CD4-positive, alpha-beta T cell treated with Interleukin-10 for 1 hour (primary cell): ENCODE data around the gene GCN1.

Experiments used
- DNase-seq: peaks from one replicate; pipeline ENCODE4 v3.0.0-alpha.2; 2020

Gene GCN1

GRCh38 chr12:120136093-120136770 is 58.3 kb downstream of the GCN1 start:
- DNase-seq: no peak

GRCh38 chr12:120134307-120134980 is 60.1 kb downstream of the GCN1 start:
- no peak for DNase-seq

DNA sequence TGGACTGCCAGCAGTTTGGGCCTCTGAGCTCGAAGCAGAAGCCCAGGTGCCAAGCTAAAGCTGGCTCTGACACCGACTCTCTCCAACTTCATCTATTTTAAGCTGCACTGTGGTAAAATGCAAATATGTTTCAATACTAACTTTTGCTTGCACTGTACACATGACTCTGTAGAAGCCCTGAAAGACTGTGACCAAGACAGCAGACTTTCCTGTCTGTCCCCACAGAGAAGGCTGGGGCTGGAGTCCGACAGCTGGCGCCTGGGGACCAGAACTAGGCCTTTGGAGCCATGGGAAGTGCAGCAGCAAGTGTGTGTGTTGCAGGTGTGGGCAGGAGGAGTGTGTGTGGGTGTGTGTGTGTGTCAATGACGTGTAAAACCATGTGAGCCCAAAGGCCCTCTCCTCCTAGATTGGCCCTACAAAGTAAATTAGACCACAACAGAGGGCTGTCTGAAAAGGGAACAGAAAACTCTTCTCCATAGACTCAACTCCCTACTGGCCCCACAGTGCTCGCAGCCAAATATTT is 61.6 kb downstream of the GCN1 start:
- no peak for DNase-seq

DNA sequence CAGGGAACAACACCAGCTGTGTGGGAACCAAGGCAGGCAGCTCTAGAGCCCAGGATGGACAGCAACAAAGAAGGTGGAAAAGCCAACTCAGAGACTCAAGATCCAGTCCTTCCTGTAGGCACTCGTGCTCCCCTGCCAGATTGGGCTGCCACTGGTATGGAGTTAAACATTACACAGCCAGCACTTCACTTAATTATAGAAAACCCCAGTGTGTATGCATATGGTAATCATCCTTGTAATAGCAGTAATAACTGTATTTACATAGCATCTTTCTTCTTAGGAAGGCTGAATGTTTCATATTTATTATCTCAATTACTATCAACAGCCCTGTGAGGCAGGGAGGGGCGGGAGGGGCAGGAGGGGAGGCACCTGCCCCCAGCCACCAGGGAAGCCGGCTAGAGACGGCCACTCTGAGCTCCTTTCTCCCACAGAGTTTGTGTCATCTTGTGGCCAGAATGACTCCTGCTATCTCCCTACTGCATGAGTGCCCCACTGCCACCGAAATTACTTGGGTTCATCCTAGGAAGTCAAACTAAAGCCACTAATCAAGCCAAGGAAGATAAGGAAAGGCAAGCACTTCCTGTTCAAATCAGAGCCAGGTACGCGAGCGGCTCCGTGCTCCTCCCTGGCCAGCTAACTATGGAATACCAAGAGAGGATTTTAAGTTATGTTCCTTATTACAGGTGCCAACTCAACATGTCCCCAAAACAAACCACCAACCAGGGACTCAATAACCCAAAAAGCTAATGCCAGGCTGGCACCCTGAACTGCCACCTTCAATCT is 62.3 kb downstream of the GCN1 start:
- DNase-seq: no peak

- no peak for DNase-seq
Measured at GRCh38 chr12:120131116-120131515, 63.4 kb downstream of the GCN1 start.

- DNase-seq: no peak
Measured at GRCh38 chr12:120130011-120130410, 64.5 kb downstream of the GCN1 start.

GRCh38 chr12:120126635-120127005 is 67.9 kb downstream of the GCN1 start:
- no peak for DNase-seq

GRCh38 chr12:120125792-120126634 is 68.5 kb downstream of the GCN1 start:
- DNase-seq: no peak

DNA sequence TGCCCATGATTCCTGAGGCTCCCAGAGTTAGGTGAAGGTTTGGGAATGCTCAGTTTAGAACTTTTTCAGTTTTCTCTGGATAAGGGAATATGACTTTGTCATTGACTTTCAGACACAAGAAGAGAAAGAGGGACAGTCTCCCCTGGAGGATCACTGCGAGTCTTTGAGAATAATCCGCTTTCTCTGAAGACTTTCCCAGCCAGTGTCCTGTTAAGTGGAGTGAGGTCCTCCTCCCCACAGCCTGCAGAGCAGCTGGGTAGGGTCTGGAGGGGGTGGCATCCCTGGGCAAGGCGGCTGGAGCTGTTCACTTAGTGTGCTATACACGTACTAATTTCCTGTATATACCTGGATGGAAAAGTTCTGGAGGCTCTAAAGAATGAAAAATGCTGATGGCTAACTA is 69.5 kb downstream of the GCN1 start:
- no peak for DNase-seq

DNA sequence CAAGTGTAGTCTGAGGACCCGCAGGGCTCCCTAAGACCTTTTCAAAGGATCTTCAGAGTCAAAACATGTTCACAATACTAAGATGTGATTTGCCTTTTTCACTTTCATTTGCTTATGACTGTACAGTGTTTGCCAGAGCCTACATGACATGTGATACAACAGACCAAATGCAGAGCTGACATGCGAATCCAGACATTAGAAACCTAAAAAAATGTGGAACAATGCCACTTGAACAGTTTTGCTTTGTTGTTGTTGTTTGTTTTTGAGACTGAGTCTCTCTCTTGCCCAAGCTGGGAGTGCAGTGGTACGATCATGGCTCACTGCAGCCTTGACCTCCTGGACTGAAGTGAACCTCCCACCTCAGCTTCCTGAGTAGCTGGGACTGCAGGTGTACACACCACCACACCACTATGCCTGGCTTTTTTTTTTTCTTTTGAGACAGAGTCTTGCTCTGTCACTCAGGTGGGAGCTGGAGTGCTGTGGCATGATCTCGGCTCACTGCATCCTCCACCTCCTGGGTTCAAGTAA is 72.7 kb downstream of the GCN1 start:
- peak; percentile 18 for DNase-seq

DNA sequence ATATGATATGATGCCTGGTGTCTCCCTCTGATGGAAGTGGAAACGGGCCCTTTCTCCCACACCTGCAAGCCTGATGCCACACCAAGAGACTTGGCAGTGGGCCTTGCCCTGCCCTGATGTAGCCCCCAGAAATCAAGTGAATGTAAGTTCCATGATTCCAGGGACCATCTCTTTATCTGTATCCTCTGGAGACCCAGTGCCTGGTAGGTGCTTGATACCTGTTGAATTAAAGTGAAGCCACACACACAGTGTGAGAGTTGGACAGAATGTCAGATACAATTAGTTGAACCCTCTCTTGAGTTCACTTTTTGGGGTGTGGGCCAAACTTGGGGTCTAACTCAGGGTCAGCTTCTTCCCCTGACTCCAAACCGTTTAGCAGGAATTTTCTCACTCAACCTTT is 73.2 kb downstream of the GCN1 start:
- no peak for DNase-seq

- peak; percentile 41 for DNase-seq
Measured at GRCh38 chr12:120119271-120119973, 75.1 kb downstream of the GCN1 start.

- DNase-seq: no peak
Measured at GRCh38 chr12:120118321-120119061, 76.0 kb downstream of the GCN1 start.

DNA sequence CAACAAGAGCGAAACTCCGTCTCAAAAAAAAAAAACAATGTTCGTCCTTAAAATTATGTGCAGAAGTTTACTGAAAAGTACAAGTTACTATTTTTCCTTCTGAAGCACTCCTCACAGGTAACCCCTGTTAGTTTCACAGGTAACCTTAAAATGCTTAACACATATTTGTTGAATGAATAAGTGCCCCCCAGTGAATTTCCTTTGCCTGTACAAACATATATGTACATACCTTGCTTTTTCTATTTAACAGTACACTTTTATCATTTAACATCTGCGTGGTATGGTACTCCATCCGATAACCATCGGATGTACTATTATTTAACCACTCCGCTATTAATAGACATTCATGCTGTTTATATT is 76.6 kb downstream of the GCN1 start:
- DNase-seq: no peak

DNA sequence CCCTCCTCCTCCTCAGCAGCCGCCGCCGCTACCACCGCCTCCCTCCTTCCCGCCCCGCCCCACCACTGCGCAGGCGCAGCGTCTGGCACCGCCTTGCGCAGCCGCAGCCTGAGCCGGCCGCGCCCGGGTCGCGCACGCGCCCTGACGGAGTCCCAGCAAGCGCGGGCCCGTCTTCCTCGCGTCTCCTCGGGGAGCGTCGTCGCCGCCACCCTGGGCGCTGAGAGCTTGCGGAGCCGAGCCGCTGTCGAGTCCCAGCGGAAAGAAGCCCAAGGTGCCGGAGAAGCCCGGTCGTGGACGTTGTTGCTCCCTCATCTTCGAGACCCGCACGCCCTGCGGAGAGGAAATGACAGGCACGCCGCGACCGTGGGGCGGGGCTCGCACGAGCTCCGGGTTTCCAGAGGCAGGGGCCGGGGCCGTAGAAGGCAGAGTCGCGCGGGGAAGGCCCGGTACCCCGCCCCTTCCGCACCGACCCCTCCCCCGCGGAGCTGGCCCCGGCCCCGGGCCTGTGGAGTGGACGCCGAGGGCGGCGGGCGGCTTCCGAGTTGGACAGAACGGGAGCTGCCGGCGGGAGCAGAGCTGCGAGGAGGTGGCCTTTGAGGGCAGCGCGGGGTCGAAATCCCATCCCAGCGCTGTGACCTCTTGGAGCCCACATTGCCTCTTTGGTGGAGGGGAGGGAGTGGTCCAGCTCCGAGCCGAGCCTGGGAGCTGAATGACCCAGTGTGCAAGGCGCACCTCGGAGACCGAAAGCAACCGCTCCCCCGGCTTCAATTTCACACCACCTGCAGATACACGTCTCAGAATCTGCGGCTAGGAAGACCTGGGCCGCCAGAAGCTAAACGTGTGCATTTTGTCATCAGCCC is 77.5 kb downstream of the GCN1 start:
- DNase-seq: peak; percentile 97

DNA sequence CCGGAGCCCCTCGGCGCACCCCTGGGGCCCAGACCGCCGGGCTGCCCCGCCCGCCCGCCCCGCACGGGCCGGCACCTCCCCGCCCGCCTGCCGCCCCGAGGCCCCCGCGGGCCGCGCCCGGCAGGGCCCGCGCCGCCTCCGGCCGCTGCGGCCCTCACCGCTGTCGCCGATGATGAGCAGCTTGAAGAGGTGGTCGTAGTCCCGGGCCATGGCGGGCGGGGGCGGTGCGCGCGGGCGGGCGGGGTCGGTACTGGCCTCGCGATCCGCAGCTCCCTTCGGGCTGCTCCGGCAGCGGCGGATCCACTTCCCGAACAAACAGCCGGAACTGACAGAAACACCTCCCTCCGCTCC is 78.1 kb downstream of the GCN1 start, which contains the start of gene RAB35:
RAB35 (minus strand) TSS at position 313 of the 351 bp plus-strand sequence; CDS start at position 210, 103 bp downstream.
- DNase-seq: no peak

DNA sequence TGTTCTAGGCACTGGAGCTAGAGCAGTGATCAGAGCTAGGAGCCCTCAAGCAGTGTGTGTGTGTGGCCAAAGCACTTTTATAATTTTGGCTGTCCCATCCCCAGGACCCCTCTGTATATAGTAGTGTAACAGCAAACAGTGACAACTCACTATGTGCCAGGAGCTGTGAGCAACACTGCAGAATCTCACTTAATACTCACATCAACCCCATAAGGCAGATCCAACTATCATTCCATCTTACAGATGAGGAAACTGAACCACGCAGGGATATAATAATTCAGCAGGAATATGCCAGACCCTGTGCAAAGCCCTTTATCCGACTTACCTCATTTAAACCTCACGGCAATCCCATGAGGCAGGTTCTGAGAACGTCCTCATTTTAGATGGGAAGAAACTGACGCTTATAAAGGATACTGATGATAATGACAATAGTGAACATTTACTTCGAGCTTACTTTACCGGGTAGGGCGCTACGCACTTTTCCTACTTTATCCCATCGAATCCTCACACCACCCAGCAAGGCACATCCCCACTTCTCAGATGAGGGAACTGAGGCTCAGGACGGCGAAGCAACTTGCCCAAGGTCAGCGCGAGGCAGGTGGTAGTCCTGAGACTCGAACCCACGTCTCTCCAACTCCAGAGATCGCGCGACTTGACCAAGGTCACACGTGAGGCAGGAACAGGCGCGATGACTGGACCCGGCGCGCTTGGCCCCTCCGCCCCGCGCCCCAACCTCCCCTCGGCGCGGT is 78.6 kb downstream of the GCN1 start:
- peak; percentile 26 for DNase-seq

DNA sequence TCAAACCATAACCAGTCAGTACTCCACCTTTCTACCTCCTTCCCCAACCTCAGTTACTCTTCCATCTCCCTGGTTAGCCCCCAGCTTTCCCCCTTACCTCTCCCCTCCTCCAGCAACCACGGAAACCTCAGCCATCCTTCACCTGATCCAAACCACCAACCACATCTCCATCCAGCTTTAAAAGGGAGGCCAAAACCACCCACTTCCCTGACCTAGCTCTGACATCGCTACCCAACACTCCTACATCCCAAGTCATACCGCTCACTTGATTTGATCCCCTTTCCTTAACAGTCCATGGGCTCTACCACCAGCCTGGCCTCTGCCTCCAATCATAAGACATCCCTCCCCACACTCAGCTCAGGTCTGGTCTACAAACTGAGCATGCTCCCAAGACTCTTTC is 79.4 kb downstream of the GCN1 start:
- peak; percentile 10 for DNase-seq
